Right kidney (tissue), 1 donor: Measurements from ENCODE around the gene PPP2R2C.

Experiments
- DNase-seq: peaks from one replicate; pipeline ENCODE4 v3.0.0-alpha.2; 2016

PPP2R2C gene

DNA sequence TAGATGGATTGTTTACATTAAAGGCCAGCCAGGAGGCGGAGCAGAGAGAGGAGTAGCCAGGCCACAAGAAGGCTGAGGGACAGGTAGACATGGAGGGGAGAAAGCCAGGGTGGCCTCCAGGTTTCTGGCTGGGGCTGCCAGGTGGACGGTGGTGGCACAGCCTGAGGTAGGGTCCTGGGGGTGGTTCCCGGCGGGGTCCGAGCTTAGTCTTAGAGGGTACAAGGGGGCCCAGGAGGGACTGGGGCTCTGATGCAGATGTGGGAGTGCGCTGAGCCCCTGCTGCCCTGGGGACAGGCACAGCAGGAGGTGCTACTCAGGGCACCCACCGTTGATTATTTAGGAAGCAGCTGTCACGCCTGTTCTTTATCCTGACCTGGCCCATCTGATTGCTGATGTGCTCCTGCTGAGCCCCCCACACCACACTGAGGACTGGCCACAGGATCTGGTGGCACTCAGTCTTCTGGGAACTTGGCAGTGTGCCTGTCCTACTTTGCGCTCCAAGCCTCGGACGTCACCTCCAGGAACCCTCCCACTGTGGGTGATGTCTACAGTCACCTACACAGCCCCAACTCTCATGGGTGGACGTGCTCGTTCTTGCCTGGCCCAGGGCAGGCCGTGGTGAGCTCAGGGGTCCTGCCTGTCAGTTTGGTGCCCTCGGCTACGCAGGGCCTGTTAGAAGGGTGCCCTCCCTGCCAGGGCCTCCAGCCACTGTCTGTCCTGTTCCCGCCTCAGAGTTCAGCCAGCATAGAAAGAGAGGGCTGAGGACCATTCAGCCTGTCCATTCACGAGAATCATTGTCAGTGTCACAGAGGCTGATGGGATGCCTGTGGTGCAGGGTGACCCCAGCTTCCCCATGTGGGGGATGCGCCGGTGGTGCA is 190.7 kb downstream of the PPP2R2C start:
- DNase-seq = no peak

GRCh38 chr4:6280365-6280996 is 191.9 kb downstream of the PPP2R2C start:
- no peak for DNase-seq

DNA sequence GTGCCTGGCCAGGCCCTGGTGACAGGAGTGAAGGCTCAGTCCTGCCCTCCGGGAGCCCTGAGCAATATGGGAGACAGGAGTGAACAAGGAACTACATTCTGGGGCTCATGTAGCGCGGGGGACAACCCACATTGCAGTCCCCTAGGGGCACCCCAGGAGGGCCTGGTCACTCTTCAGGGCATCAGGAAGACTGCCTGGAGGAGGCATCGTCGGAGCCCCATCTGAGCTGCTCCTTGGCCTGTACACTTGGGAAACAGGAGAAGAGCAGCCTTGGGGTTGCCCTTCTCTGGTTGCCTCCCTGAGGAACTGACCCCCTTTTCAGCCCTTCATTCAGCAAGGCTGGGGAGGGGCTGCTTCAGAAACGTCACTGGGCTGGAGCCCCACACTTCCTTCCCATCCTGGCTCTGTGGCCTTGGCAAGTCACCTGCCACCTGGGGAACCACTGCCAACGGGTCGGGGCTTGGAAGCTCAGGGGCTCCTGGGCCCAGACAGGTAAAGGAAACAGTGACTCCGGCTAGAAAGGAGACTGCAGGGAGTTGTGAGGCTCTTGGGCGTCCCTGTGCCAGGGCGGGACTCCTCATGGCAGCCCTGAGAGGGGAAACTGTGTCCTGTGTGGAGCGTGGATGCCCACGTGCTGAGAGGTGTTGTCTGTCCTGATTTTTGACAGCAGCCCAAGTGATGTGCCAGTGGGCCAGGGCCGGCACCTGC is 192.7 kb downstream of the PPP2R2C start:
- DNase-seq = no peak

DNA sequence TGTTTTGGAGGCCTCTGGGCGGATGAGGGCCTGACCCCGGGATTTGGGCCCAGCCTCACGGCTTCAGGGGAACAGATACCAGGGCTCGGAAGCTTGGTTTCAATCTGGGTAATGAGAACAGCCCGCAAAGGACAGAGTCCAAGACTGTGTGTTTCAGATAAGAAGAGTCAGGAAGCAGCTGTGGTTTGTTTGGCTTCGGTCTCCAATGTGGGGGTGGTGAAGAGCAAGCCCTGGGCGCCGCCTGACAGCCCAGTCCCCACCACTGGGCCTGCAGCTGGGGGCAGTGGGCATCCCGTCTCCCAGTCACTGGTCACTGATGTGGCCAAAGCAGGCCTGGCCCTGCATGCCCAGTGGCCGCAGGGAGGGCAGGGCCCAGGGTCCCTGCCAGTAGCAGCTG is 193.6 kb downstream of the PPP2R2C start:
- DNase-seq = no peak

- DNase-seq = no peak
Measured at GRCh38 chr4:6277935-6278800, 194.2 kb downstream of the PPP2R2C start.

- no peak for DNase-seq
Measured at GRCh38 chr4:6277139-6277802, 195.1 kb downstream of the PPP2R2C start.

DNA sequence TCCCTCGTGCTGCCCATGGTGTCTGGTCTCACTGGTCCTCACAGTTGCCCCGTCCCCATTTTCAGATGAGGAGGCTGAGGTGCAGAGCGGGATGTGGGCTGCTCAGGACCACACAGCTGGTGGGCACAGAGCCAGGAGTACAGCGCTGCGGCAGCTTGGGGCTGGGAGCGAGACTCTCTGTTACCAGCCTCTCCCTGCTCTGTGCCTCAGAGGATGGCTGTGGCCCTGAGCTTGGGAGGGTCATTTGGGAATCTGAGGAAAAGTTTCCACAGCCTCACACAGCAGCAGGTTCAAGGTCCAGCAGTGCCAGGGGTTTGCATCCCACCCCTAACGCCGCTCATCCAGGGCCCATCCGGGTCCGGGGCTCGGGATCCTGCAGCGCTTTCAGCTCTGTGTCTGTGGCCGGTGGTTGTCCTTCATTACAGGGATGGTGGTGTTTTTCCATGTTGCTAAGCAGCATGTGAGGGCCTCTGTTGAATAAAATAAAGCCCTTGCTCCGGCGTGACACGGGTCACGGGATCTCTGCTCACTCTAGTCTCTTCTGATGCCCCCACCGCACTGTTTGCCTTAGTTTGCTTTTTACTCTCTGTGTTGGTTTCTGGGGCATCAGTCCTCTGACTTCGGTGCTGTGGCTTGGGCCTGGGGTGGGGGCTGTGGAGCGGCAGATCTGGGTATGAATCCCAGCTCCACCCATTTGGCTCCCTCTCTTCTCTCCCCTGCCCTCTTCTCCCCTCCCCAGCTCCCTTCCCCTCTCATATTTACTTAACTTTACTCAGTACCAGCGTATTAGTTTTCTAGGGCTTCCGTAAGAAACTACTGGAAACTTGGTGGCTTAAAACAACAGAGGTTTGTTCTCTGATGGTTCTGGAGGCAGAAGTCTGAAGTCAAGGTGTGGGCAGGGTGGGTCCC is 196.3 kb downstream of the PPP2R2C start:
- peak; percentile 35 for DNase-seq

DNA sequence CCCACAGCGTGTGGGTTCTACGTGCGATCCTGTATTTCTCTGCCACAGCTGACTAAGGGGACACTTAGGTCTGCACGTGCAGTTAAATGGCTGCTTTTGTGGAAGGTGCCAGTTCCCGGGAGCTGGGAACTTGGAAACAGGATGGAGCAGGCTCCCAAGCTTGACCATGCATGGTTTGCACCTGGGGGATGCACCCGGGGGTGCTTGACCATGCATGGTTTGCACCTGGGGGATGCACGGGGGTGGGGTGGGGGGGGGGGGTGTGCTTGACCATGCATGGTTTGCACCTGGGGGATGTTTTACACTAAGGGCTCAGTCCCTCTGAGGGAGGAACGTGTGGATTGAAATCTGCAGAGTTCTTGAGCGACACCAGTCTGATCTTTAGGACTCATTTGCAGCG is 197.1 kb downstream of the PPP2R2C start:
- DNase-seq = no peak

DNA sequence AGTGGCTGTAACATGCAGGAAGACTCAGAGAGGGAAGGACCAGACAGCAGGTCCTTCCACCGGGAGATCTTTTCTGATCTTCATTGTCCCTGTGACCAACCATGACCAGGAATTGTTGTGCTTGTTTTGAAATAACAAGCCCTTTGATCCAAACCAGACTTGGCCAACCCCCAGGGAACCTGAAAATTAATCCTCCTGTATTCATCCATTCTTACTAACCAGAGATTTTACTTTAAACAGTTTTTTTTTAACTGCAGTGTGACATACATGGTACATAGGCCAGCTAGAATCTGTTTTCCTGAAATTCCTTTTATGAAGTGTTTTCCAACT is 198.8 kb downstream of the PPP2R2C start:
- DNase-seq = no peak

- DNase-seq = peak; percentile 32
Measured at GRCh38 chr4:6272863-6273660, 199.4 kb downstream of the PPP2R2C start.

- no peak for DNase-seq
Measured at GRCh38 chr4:6271701-6272465, 200.5 kb downstream of the PPP2R2C start.

DNA sequence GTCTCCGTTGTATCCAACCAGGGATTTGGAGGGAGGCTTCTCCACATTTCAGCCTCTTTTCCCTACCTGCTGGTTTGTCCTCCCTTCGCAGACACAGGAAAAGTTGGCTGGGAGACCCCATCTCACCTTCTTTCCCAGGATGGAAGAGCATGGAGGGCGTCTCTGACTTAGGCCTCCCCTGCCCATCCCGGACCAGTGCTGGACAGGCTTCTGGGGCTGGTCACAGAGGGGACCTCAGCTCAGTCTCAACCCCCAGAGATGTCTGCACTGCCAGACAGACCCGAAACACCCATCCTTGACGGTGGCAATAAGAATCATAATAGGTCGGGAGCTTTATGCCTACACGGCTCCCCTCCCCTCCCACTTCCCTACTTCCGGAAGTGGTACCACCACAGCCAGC is 201.2 kb downstream of the PPP2R2C start:
- no peak for DNase-seq

DNA sequence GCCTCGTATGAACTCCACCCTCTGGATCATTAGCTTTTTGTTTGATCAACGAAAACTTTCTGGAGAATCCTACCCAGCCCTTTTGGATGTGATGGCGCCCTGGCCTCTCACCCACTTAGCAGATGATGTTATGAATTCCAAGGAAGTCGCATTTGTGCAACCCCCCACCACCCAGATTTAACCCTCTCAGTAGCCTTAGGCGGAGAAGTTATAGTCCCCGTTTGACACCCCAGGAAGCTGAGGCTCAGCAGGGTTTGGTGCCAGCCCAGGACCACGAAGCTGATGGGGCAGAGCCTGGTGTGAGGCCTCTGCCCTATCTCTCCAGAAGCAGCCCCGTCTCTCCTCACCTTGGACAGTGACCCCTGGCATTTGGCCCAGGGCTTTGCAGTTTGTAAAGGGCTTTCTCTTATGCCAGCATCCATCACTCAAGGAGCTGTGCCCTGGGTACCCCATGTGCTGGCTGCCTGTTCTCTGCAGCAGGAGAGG is 201.7 kb downstream of the PPP2R2C start:
- no peak for DNase-seq
